ENCODE measurements around the gene MFN2.
"Not testable (repeated sequence)": the region's sequence is repeated elsewhere in the genome, so short reads cannot be mapped to it uniquely, and the experiment has no call there.

MFN2 gene

GRCh38 chr1:11979851-11980675, at the start of gene MFN2:
TSS of gene MFN2 (plus strand) at chr1:11980444. CDS start at chr1:11989169, 8,725 bp downstream.
- peak; percentile 96 for DNase-seq (ENCODE audit: low read depth, low spot score)

GRCh38 chr1:11930571-11931445, 49.4 kb upstream of the MFN2 start:
- DNase-seq (ENCODE audit: low read depth, low spot score) = no peak

GRCh38 chr1:11931845-11932244, 48.4 kb upstream of the MFN2 start:
- no peak for DNase-seq (ENCODE audit: low read depth, low spot score)

- no peak for DNase-seq (ENCODE audit: low read depth, low spot score)
Observed at GRCh38 chr1:11934302-11935056, 45.8 kb upstream of the MFN2 start, which contains the start of gene PLOD1. TSS of gene PLOD1 (plus strand) at chr1:11934717. CDS start at chr1:11934780, 63 bp downstream.

- no peak for DNase-seq (ENCODE audit: low read depth, low spot score)
Observed at GRCh38 chr1:11935057-11935412, 45.2 kb upstream of the MFN2 start.

GRCh38 chr1:11935733-11936132, 44.5 kb upstream of the MFN2 start:
- DNase-seq (ENCODE audit: low read depth, low spot score) = not testable (repeated sequence)

GRCh38 chr1:11938722-11939526, 41.3 kb upstream of the MFN2 start:
- no peak for DNase-seq (ENCODE audit: low read depth, low spot score)

- DNase-seq (ENCODE audit: low read depth, low spot score) = not testable (repeated sequence)
Observed at GRCh38 chr1:11939794-11940193, 40.5 kb upstream of the MFN2 start.

- no peak for DNase-seq (ENCODE audit: low read depth, low spot score)
Observed at GRCh38 chr1:11940260-11940921, 39.9 kb upstream of the MFN2 start.

GRCh38 chr1:11942280-11942679, 38.0 kb upstream of the MFN2 start:
- no peak for DNase-seq (ENCODE audit: low read depth, low spot score)

- no peak for DNase-seq (ENCODE audit: low read depth, low spot score)
Observed at GRCh38 chr1:11943619-11944018, 36.6 kb upstream of the MFN2 start.

GRCh38 chr1:11944358-11944931, 35.8 kb upstream of the MFN2 start:
- no peak for DNase-seq (ENCODE audit: low read depth, low spot score)

GRCh38 chr1:11946647-11947046, 33.6 kb upstream of the MFN2 start:
- no peak for DNase-seq (ENCODE audit: low read depth, low spot score)

- DNase-seq (ENCODE audit: low read depth, low spot score) = no peak
Observed at GRCh38 chr1:11948822-11949458, 31.3 kb upstream of the MFN2 start.

- no peak for DNase-seq (ENCODE audit: low read depth, low spot score)
Observed at GRCh38 chr1:11951901-11952300, 28.3 kb upstream of the MFN2 start.

GRCh38 chr1:11952455-11953109, 27.7 kb upstream of the MFN2 start:
- DNase-seq (ENCODE audit: low read depth, low spot score) = no peak

GRCh38 chr1:11955221-11955620, 25.0 kb upstream of the MFN2 start:
- no peak for DNase-seq (ENCODE audit: low read depth, low spot score)

GRCh38 chr1:11957398-11957797, 22.8 kb upstream of the MFN2 start:
- DNase-seq (ENCODE audit: low read depth, low spot score) = no peak

GRCh38 chr1:11957897-11958296, 22.3 kb upstream of the MFN2 start:
- no peak for DNase-seq (ENCODE audit: low read depth, low spot score)

Measured in brain pericyte (primary cell).